ENCODE results near the gene ANHX. TPM values are rescaled to one million over a fixed set of nuclear protein-coding genes. Genes with fewer than 3 reads are reported as not detected.

The ANHX gene
- total and polyA plus RNA-seq, 9 donors: not detected

DNA sequence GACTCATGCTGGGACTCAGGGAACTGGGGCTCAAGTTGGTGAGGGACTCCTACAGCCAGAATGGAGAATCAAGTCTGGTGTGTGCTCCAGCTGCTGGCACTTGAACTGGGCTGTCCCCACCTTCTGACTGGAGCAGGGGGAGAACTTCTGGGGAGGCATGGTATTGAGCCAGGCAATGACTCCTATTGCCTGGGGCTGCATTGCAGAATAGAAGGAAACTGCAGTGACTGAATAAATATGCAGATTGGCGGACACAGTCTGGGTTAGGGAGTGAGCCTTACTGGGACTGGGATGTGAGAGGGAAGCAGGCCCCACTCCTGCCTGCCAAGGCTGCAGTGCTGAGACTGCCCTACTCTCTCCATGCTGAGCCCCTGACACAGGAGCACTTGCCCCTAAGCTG lies 63.2 kb downstream of the ANHX start:
- DNase-seq: no peak
- 100% methylated on average over 1 of the region's 1 CpG for WGBS (ENCODE audit: insufficient coverage)
- Histone ChIP-seq H3K36me3 (ENCODE audit: control insufficient read depth, insufficient read depth, low read length) (no peaks in the 10 kb centered on the region), H3K27ac (ENCODE audit: low read length) (no peak overlapping the region), H3K4me1 (ENCODE audit: control insufficient read depth, insufficient read depth, low read length) (no peaks in the 10 kb centered on the region), H3K4me3 (ENCODE audit: low read length) (no peak overlapping the region), H3K27me3 (ENCODE audit: control insufficient read depth, insufficient read depth, low read length) (no peaks in the 10 kb centered on the region), H3K9me3 (replicated peaks; ENCODE audit: control insufficient read depth, low read depth, low read length) (peaks cover 39% of the 10 kb centered on the region)

Other genes with a start within 250 kb of the ANHX start
- 8.0 TPM for gene ZNF26, start 249.5 kb downstream of the ANHX start, total RNA-seq
- gene ZNF26, start 249.5 kb downstream of the ANHX start, polyA plus RNA-seq (ENCODE audit: insufficient read depth in 1 of 8, insufficient read length in 8 of 8, low replicate concordance in 1 of 8): 10 to 100 TPM in 1 of 8 donors, 1 to 10 TPM in 7; 6.6 to 10.5 (median 7.7) TPM
- 40.4 TPM for gene ZNF84, start 198.4 kb downstream of the ANHX start, total RNA-seq
- 10 to 100 TPM; 21.5 to 30.7 (median 26.6) TPM for gene ZNF84, start 198.4 kb downstream of the ANHX start, polyA plus RNA-seq (ENCODE audit: insufficient read depth in 1 of 8, insufficient read length in 8 of 8, low replicate concordance in 1 of 8)
- gene ZNF140, start 155.0 kb downstream of the ANHX start, total RNA-seq: 18.8 TPM
- gene ZNF140, start 155.0 kb downstream of the ANHX start, polyA plus RNA-seq (ENCODE audit: insufficient read depth in 1 of 8, insufficient read length in 8 of 8, low replicate concordance in 1 of 8): 10 to 100 TPM; 12.7 to 18.2 (median 14.5) TPM
- 1.9 TPM for gene ZNF891, start 105.6 kb downstream of the ANHX start, total RNA-seq
- gene ZNF891, start 105.6 kb downstream of the ANHX start, polyA plus RNA-seq (ENCODE audit: insufficient read depth in 1 of 8, insufficient read length in 8 of 8, low replicate concordance in 1 of 8): 1 to 10 TPM in 7 of 8 donors, under 1 TPM in 1; 0.93 to 2.8 (median 1.5) TPM
- 6.0 TPM for gene ZNF10, start 105.2 kb downstream of the ANHX start, total RNA-seq
- gene ZNF10, start 105.2 kb downstream of the ANHX start, polyA plus RNA-seq (ENCODE audit: insufficient read depth in 1 of 8, insufficient read length in 8 of 8, low replicate concordance in 1 of 8): 1 to 10 TPM; 4.6 to 7.0 (median 5.5) TPM
- gene ZNF268, start 54.4 kb downstream of the ANHX start, total RNA-seq: 17.4 TPM
- gene ZNF268, start 54.4 kb downstream of the ANHX start, polyA plus RNA-seq (ENCODE audit: insufficient read depth in 1 of 8, insufficient read length in 8 of 8, low replicate concordance in 1 of 8): 10 to 100 TPM in 3 of 8 donors, 1 to 10 TPM in 5; 6.1 to 13.4 (median 9.3) TPM

All from muscle of leg (tissue), 11 donors.